Retina (tissue), 1 donor: ENCODE results near the gene FBXO47.

Experiments
- DNase-seq: peaks from one replicate; pipeline ENCODE4 v3.0.0-alpha.2; 2016

The FBXO47 gene

DNA sequence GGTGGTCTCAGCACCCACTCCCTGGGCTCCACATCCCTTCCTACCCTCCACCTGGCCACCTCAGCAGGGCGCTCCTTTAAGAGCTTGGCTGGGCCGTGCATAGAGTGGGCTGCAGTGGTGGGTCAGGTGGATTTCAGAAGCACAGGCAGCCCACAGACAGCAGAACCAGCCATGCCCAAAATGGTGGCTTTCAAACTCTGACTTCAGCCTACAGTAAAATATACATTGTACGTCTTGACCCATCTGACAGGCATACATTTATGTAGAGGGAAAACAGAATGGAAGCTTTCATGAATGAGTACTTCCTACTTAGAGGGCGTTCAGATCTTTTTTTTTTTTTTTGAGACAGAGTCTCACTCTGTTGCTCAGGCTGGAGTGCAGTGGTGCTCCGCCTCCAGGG is 67.8 kb downstream of the FBXO47 start:
- no peak for DNase-seq

- DNase-seq, result no peak
Observed at GRCh38 chr17:38898812-38899348, 68.3 kb downstream of the FBXO47 start.

DNA sequence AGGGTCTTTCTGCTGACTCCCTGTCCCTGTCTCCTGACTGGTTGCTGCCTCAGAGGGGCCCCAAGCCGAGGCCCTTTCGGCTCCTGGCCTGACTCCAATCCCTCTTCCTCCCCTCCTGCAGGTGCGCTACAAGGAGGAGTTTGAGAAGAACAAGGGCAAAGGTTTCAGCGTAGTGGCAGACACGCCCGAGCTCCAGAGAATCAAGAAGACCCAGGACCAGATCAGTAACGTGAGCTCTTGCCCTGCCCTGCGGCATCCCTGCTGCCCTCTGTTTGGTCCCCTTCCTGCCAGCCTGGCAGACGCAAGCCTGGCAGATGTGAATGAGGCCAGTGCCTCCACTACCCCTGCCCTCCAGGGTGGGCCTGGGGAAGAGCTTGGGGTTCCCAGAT is 68.9 kb downstream of the FBXO47 start:
- DNase-seq, result no peak

DNA sequence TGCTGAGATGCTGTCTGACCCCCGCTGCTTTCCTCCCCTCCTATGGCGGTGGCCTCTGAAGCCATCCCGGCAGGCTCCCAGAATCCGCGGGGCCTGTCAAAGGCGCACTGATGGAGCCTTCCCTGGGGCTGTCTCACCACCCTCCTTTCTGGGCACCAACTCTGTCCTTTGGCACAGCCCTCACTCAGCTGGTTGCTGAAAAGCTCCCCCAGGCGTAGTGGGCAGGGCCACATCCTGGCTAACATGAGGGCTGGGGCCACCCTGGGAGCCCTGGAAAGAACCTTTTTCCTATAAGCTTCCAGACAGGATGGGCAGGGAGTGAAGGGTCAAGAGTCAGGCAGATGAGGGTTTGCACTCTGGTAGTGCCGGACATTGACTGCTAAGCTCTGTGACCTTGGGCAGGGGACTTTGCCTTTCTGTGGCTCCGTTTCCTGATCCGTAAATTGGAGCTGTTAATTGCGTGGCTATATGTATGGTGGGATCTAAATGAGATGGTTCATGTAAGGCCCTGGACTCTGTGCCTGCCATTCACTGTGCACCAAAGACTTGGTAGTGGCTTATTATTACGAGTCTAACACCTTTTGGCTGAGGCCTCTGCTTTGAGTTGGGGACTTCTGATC is 69.4 kb downstream of the FBXO47 start:
- no peak for DNase-seq

DNA sequence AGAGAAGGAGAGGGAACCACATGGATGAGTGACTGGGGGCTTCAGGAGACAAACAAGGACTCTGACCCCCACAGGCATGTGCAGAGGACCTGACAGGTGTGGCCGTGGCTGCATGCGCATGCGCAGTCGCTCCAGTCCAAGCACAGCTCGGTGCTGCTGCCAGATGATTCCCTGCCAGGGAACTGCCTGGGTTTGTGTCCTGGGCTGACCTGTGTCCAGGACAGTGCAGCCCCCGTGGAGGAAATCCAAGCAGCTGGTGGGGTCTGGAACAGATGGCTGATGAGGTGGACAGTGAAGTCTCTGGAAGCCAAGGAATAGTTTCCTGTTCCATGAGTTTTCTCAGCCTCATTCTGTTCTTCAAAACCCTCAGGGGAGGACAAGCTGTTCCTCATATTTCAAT is 70.0 kb downstream of the FBXO47 start:
- no peak for DNase-seq

GRCh38 chr17:38896346-38896954 is 70.8 kb downstream of the FBXO47 start:
- DNase-seq, result no peak

DNA sequence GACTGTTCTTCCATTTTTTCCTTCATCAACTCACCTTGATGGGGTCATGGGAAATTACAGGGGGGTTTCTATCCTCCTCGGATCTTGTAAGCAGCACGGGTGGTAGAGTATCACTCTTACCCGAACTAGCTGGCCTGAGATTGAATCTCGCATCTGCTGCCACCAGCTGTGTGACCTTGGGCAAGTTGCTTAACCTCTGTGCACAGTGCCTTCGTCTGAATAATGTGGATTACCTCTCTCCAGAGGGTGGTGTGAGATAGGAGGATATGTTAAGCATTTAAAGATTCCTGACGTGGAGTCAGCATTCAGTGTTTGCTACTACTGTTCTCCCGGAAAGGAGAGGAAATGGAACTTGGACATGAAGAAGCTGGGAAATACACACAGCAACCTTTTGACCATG is 72.9 kb downstream of the FBXO47 start:
- no peak for DNase-seq

GRCh38 chr17:38893607-38894006 is 73.6 kb downstream of the FBXO47 start:
- DNase-seq, result no peak

- no peak for DNase-seq
Observed at GRCh38 chr17:38893113-38893512, 74.1 kb downstream of the FBXO47 start.

DNA sequence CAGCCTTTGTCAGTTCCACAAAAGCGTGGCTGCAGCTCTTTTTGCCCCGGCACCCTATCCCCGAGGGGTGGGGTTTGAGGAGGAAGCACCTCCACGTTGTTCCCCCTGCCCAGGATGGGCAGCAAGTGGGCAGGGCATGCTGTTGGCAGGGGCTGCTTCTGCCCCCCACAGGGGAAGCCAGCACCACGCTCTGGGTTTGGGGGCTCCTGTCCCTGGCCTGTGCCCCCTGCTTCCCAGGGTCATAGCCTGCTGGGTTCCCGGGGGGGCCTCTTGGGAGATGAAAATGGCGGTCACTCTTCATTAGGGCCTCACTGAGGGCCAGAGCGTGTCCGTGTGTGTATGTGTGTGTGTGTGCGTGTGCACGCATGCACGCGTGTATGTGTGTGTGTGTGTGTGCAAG is 74.6 kb downstream of the FBXO47 start:
- no peak for DNase-seq

DNA sequence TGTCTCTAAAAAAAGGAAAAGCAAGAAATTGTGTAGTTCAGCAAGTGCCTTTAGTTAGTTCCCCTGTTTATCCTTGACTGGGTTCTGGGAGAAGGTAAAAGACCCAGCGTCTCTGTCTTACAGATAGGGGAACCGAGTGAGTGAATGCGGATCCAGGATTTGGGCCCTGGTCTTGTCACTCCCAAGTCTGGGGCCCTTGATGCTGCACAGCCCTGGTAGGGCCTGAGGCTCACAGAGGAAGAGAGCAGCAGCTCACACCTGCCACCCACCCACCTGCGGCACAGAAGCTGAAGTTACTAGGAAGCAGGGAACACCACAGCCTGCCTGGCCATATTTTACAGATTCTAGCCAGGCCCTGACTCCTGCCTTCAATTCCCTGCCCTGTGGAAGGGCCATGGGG is 75.1 kb downstream of the FBXO47 start:
- DNase-seq, result no peak

- DNase-seq, result no peak
Observed at GRCh38 chr17:38891441-38891840, 75.8 kb downstream of the FBXO47 start.

- DNase-seq, result no peak
Observed at GRCh38 chr17:38890410-38890746, 76.8 kb downstream of the FBXO47 start.

DNA sequence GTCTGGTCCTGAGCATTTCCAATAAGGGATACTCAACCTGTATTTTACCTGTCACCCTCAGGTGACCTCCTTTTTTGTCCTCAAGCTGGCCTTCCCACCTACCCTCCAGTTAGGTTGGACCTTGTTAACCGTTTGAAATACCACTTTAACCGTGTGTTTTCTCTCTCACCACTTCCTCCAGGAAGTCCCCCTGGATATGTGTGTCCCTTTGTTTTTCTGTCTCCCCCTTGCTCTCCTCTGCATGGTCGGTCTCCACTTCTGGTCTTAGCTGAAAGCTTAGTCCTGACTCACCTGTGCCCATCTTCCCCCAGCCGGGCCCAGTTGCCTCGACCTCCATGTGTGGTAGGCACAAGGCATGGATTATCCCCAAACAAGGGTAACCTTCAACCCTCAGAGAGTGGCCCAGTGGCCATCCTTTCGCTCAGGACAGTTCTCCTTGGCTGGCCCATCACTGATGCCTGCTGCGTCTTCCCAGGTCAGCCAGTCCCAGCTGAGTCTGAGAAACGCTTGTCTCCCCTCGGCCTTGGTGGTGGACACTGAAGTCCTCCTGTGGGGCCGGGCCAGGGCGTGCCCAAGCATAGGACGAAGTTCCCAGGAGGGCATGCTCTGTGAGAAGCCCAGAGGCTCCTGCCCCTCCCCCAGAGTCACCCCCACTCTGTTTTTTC is 77.3 kb downstream of the FBXO47 start:
- no peak for DNase-seq

DNA sequence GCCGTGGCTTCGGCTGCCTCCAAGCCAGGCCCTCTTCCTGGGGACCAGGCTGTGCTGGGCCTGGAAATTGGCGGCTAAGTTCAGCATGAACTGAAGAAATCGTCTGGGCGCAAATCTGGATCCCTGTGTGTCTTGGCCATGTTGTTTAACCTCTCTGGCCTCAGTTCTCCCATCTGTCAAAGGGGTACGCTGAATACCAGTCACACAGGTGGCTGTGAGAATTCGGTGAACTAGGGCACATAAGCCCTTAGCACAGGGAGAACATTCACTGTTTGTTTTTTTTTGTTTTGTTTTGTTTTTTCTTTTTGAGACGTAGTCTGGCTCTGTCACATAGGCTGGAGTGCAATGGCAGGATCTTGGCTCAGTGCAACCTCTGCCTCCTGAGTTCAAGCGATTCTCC is 78.4 kb downstream of the FBXO47 start:
- DNase-seq, result no peak

DNA sequence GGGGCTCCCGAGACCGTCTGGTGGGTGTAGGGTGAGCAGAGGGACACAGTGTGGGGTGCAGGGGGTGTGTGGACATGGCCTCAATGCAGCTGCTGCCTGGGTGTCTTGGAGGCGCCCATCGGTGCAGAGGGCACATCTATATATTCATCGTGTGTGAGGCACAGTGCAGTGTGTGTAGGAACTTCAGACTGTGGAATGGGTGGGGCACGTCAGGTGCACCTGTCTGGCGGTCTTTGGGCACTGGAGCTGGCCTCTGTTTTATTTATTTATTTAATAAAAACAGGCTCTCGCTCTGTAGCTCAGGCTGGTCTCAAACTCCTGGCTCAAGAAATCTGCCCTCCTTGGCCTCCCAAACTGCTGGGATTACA is 80.6 kb downstream of the FBXO47 start:
- DNase-seq, result no peak
